ENCODE data around the gene SYT12. TPM values are rescaled to one million over a fixed set of nuclear protein-coding genes. Genes with fewer than 3 reads are reported as not detected.
"Not testable (repeated sequence)": the region's sequence is repeated elsewhere in the genome, so short reads cannot be mapped to it uniquely, and the experiment has no call there.

The SYT12 gene
- total RNA-seq, 1 experiment from 2014 or later: 4.3 TPM

DNA sequence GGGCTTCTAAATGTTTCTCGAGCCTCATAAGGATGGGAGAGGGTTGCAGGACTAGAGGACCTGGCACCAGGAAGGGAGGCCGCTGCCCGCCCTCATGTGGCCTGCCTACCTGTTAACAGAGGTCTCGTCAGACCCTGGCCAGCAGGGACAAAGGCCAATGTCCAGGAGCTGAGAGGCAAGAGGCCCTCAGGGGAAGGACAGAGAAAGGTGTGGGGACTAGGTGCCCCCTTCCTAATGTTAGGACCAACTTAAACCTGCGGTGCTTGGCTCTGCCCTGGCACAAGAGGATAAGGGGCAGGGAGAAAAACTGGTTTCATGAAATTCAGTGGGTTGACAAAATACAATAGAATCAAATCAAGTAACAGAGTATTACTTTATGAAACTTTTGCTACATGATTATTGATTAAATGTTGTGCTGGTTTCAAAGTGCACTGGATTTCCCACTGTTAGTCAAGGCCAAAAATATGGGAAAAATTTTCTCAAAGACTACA, 20.0 kb upstream of the SYT12 start:
- intact Hi-C loops (cut with micrococcal nuclease): loop anchor here (1.0 kb wide), 1 partner anchor 9 kb away; no protein-coding TSS in a partner anchor
- H3K27ac ChIP-seq (ENCODE audit: low read depth, low read length): no peak overlapping the region
- no peak for DNase-seq (ENCODE audit: low read depth, low spot score)
- no peak overlapping the region for H3K4me2 ChIP-seq (ENCODE audit: low read length)
- BruUV-seq (replicated peaks): no TSS peak
- H3K4me3 ChIP-seq (replicated peaks in 1 of 2; ENCODE audit: low read depth in 1 of 2, low read length in 2 of 2): no peak overlapping the region
- no peaks in the 10 kb centered on the region for H3K36me3 ChIP-seq (ENCODE audit: control insufficient read depth in 1 of 2, insufficient read depth in 2 of 2, low read length in 2 of 2)
- no peak for ATAC-seq
- CTCF ChIA-PET: no interaction called here
- POLR2A ChIA-PET: interaction anchor here (1.2 kb wide), 1 partner anchor 9 kb away, joined by 3 read pairs; no protein-coding TSS in a partner anchor
- no peaks in the 10 kb centered on the region for H3K79me2 ChIP-seq (ENCODE audit: insufficient read depth, low read length)
- no peaks in the 10 kb centered on the region for H4K20me1 ChIP-seq (ENCODE audit: insufficient read depth)
- TF ChIP-seq POLR2A (IDR thresholded peaks at IDR 0.05; ENCODE audit: borderline replicate concordance, extremely low read depth, insufficient read depth, insufficient read length): no peak
- TF ChIP-seq JUND (IDR thresholded peaks at IDR 0.05): no peak
- TF ChIP-seq TCF7L2 (IDR thresholded peaks at IDR 0.05; ENCODE audit: borderline replicate concordance, extremely low read depth, insufficient read depth, insufficient read length): no peak
- TF ChIP-seq REST (IDR thresholded peaks at IDR 0.05; ENCODE audit: low read depth): no peak
- TF ChIP-seq, protein P1, sequence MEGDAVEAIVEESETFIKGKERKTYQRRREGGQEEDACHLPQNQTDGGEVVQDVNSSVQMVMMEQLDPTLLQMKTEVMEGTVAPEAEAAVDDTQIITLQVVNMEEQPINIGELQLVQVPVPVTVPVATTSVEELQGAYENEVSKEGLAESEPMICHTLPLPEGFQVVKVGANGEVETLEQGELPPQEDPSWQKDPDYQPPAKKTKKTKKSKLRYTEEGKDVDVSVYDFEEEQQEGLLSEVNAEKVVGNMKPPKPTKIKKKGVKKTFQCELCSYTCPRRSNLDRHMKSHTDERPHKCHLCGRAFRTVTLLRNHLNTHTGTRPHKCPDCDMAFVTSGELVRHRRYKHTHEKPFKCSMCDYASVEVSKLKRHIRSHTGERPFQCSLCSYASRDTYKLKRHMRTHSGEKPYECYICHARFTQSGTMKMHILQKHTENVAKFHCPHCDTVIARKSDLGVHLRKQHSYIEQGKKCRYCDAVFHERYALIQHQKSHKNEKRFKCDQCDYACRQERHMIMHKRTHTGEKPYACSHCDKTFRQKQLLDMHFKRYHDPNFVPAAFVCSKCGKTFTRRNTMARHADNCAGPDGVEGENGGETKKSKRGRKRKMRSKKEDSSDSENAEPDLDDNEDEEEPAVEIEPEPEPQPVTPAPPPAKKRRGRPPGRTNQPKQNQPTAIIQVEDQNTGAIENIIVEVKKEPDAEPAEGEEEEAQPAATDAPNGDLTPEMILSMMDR (IDR thresholded peaks at IDR 0.05 in 2 of 3, conservative IDR thresholded peaks at IDR 0.05 in 1 of 3; ENCODE audit: borderline replicate concordance in 1 of 3, insufficient read depth in 1 of 3, low read depth in 2 of 3, low read length in 2 of 3): no peak
- no peak for TF ChIP-seq ELF1 (IDR thresholded peaks at IDR 0.05; ENCODE audit: borderline replicate concordance, low read depth)
- TF ChIP-seq SRF (IDR thresholded peaks at IDR 0.05; ENCODE audit: low read depth): no peak
- no peak for TF ChIP-seq CBX3 (IDR thresholded peaks at IDR 0.05; ENCODE audit: low read depth)
- no peak for TF ChIP-seq MAX (IDR thresholded peaks at IDR 0.05)
- TF ChIP-seq RAD21 (IDR thresholded peaks at IDR 0.05; ENCODE audit: low read depth): no peak
- no peak overlapping the region for H3K9ac ChIP-seq (ENCODE audit: low read length)
- H3K4me1 ChIP-seq (ENCODE audit: control insufficient read depth in 1 of 2, insufficient read depth in 2 of 2, low read length in 2 of 2): peaks cover 5 to 13% of the 10 kb centered on the region in 2 experiments; a peak in 3 of 4 replicates
- RAD21 ChIA-PET (ENCODE audit: low non-redundant PET in 1 of 2, low total read pairs in 2 of 2, uncharacterized antibody in 2 of 2, unreplicated experiment in 2 of 2): no interaction called here
- no peaks in the 10 kb centered on the region for H3K27me3 ChIP-seq (ENCODE audit: insufficient read depth, low read length)
- no peaks in the 10 kb centered on the region for H3K9me2 ChIP-seq (ENCODE audit: insufficient read depth)
- H3K9me3 ChIP-seq (ENCODE audit: control insufficient read depth in 1 of 2, insufficient read depth in 1 of 2, low read depth in 1 of 2, low read length in 2 of 2): no peaks in the 10 kb centered on the region
- H2AFZ ChIP-seq (ENCODE audit: low read depth, low read length, poor library complexity, severe bottlenecking): no peak overlapping the region

- H3K36me3 ChIP-seq (ENCODE audit: control insufficient read depth in 1 of 2, insufficient read depth in 2 of 2, low read length in 2 of 2); H3K9me2 ChIP-seq (ENCODE audit: insufficient read depth); H3K27ac ChIP-seq (ENCODE audit: low read depth, low read length); CTCF ChIA-PET; DNase-seq (ENCODE audit: low read depth, low spot score); intact Hi-C loops (cut with micrococcal nuclease); H3K4me2 ChIP-seq (ENCODE audit: low read length); H3K79me2 ChIP-seq (ENCODE audit: insufficient read depth, low read length); BruUV-seq (replicated peaks); H3K4me3 ChIP-seq (replicated peaks in 1 of 2; ENCODE audit: low read depth in 1 of 2, low read length in 2 of 2); RAD21 ChIA-PET (ENCODE audit: low non-redundant PET in 1 of 2, low total read pairs in 2 of 2, uncharacterized antibody in 2 of 2, unreplicated experiment in 2 of 2); H3K9ac ChIP-seq (ENCODE audit: low read length); POLR2A ChIA-PET; ATAC-seq; H2AFZ ChIP-seq (ENCODE audit: low read depth, low read length, poor library complexity, severe bottlenecking); H3K9me3 ChIP-seq (ENCODE audit: control insufficient read depth in 1 of 2, insufficient read depth in 1 of 2, low read depth in 1 of 2, low read length in 2 of 2); H3K27me3 ChIP-seq (ENCODE audit: insufficient read depth, low read length); H4K20me1 ChIP-seq (ENCODE audit: insufficient read depth): not testable (repeated sequence)
- peaks cover 5 to 13% of the 10 kb centered on the region in 2 experiments; a peak in 3 of 4 replicates for H3K4me1 ChIP-seq (ENCODE audit: control insufficient read depth in 1 of 2, insufficient read depth in 2 of 2, low read length in 2 of 2)
Observed at GRCh38 chr11:67005200-67005599, 17.7 kb upstream of the SYT12 start.
